Liver (tissue), 9 donors: ENCODE results near the gene ARHGEF4. TPM values are rescaled to one million over a fixed set of nuclear protein-coding genes. Genes with fewer than 3 reads are reported as not detected.

Source experiments
- DNase-seq: peaks from one replicate; pipeline ENCODE4 v3.0.0-alpha.2; 2017; ENCODE audit warnings: low spot score
- H3K27ac ChIP-seq, 2 donors: one replicate each; pipeline ENCODE4 v1.7.0; 2013; ENCODE audit warnings: inconsistent platforms in 2 of 2, low read length in 2 of 2, control low read depth in 1 of 2, low read depth in 1 of 2, mild to moderate bottlenecking in 1 of 2
- H3K27me3 ChIP-seq, 4 donors: one replicate each; pipeline versions ENCODE4 v1.6.1 to v1.7.0; 2013; ENCODE audit warnings: low read length in 3 of 4, inconsistent platforms in 1 of 4, mild to moderate bottlenecking in 1 of 4, moderate library complexity in 1 of 4; ENCODE audit not compliant: control insufficient read depth in 4 of 4, insufficient read depth in 4 of 4
- H3K36me3 ChIP-seq, 4 donors: one replicate each; pipeline versions ENCODE4 v1.6.1 to v1.7.0; 2013; ENCODE audit warnings: low read length in 3 of 4, mild to moderate bottlenecking in 3 of 4, low read depth in 1 of 4, moderate library complexity in 1 of 4; ENCODE audit not compliant: control insufficient read depth in 4 of 4, insufficient read depth in 3 of 4
- H3K4me1 ChIP-seq, 4 donors: one replicate each; pipeline versions ENCODE4 v1.6.1 to v1.7.0; 2013; ENCODE audit warnings: low read length in 3 of 4, mild to moderate bottlenecking in 3 of 4, moderate library complexity in 1 of 4; ENCODE audit not compliant: control insufficient read depth in 4 of 4, insufficient read depth in 4 of 4
- H3K4me3 ChIP-seq, 3 donors: one replicate each; pipeline versions ENCODE4 v1.6.1 to v1.7.0; 2013; ENCODE audit warnings: low read length in 3 of 3, control low read depth in 1 of 3, low read depth in 1 of 3, mild to moderate bottlenecking in 1 of 3
- H3K9ac ChIP-seq, 2 donors: one replicate each; pipeline ENCODE4 v1.7.0; 2013; ENCODE audit warnings: low read length in 2 of 2, mild to moderate bottlenecking in 2 of 2, moderate library complexity in 2 of 2, control low read depth in 1 of 2, low read depth in 1 of 2
- H3K9me3 ChIP-seq, 4 donors: one replicate each; pipeline versions ENCODE4 v1.6.1 to v1.7.0; 2013; ENCODE audit warnings: low read length in 3 of 4; ENCODE audit not compliant: control insufficient read depth in 4 of 4
- ATF3 ChIP-seq: IDR thresholded peaks from 2 replicates; pipeline ENCODE4 v1.6.1; 2016; ENCODE audit warnings: antibody characterized with exemption
- CTCF ChIP-seq: fragments of 150-350 bp; IDR thresholded peaks from 2 replicates; pipeline ENCODE4 v1.5.1; 2017; ENCODE audit warnings: improper control_type of control experiment, low read depth, low read length; ENCODE audit not compliant: missing input control
- EGR1 ChIP-seq, 2 donors: IDR thresholded peaks; 2 replicates each; pipeline ENCODE4 v1.6.1; 2016 to 2018; ENCODE audit warnings: antibody characterized with exemption in 2 of 2, low read depth in 2 of 2
- FOXA1 ChIP-seq: IDR thresholded peaks from 2 replicates; pipeline ENCODE4 v1.6.1; 2016; ENCODE audit warnings: antibody characterized with exemption
- FOXA2 ChIP-seq: IDR thresholded peaks from 2 replicates; pipeline ENCODE4 v1.6.1; 2016; ENCODE audit warnings: antibody characterized with exemption
- GABPA ChIP-seq, 2 donors: IDR thresholded peaks in 1 of 2; conservative IDR thresholded peaks in 1 of 2; 2 replicates each; pipeline ENCODE4 v1.6.1; 2016; ENCODE audit warnings: antibody characterized with exemption in 2 of 2, mild to moderate bottlenecking in 1 of 2, moderate library complexity in 1 of 2
- HNF4A ChIP-seq, 2 donors: conservative IDR thresholded peaks; 2 replicates each; pipeline ENCODE4 v1.6.1; 2016; ENCODE audit warnings: antibody characterized with exemption in 2 of 2, mild to moderate bottlenecking in 2 of 2
- HNF4G ChIP-seq: IDR thresholded peaks from 2 replicates; pipeline ENCODE4 v1.6.1; 2016; ENCODE audit warnings: antibody characterized with exemption
- JUND ChIP-seq, 2 donors: IDR thresholded peaks; 2 replicates each; pipeline ENCODE4 v1.6.1; 2016; ENCODE audit warnings: antibody characterized with exemption in 2 of 2
- MAX ChIP-seq: IDR thresholded peaks from 2 replicates; pipeline ENCODE4 v1.6.1; 2016; ENCODE audit warnings: antibody characterized with exemption
- NR2F2 ChIP-seq: IDR thresholded peaks from 2 replicates; pipeline ENCODE4 v1.6.1; 2016; ENCODE audit warnings: antibody characterized with exemption
- RAD21 ChIP-seq, 2 donors: IDR thresholded peaks; 2 replicates each; pipeline ENCODE4 v1.6.1; 2016; ENCODE audit warnings: antibody characterized with exemption in 2 of 2, mild to moderate bottlenecking in 2 of 2
- REST ChIP-seq: IDR thresholded peaks from 2 replicates; pipeline ENCODE4 v1.6.1; 2016; ENCODE audit warnings: antibody characterized with exemption, mild to moderate bottlenecking
- RXRA ChIP-seq, 2 donors: IDR thresholded peaks; 2 replicates each; pipeline ENCODE4 v1.6.1; 2017 to 2018; ENCODE audit warnings: antibody characterized with exemption in 2 of 2, mild to moderate bottlenecking in 1 of 2
- SP1 ChIP-seq: IDR thresholded peaks from 2 replicates; pipeline ENCODE4 v1.6.1; 2018; ENCODE audit warnings: antibody characterized with exemption, mild to moderate bottlenecking
- TAF1 ChIP-seq: conservative IDR thresholded peaks from 2 replicates; pipeline ENCODE4 v1.6.1; 2016; ENCODE audit warnings: antibody characterized with exemption, mild to moderate bottlenecking
- YY1 ChIP-seq: IDR thresholded peaks from 2 replicates; pipeline ENCODE4 v1.6.1; 2016; ENCODE audit warnings: antibody characterized with exemption, mild to moderate bottlenecking
- ZBTB33 ChIP-seq: IDR thresholded peaks from 2 replicates; pipeline ENCODE4 v1.6.1; 2016; ENCODE audit warnings: antibody characterized with exemption
- WGBS: extraction: QIAGEN DNeasy Blood & Tissue Kit; methylation state at CpG from one replicate; pipeline ENCODE4 v1.1.7; 2013; 5-methylcytosine and 5-hydroxymethylcytosine counted together
- polyA plus RNA-seq, 2 donors: library from polyadenylated mRNA; stranded (reverse) in 1 of 2; unstranded in 1 of 2; fragments of 200-250 nt in 1 of 2; fragments of >200 nt in 1 of 2; fragmentation: Nextera tagmentation in 1 of 2; extraction: Ambion mirVana in 1 of 2; gene quantifications; one replicate each; pipeline versions ENCODE4 v1.2.1 to v1.2.3, GENCODE V29; 2013 to 2015
- total RNA-seq, 2 donors: library from RNA; depleted of rRNA; stranded (reverse); fragments of >200 nt; gene quantifications; one replicate each; pipeline ENCODE4 v1.2.3, GENCODE V29; 2014
- donor health status: healthy.
- donor health status: healthy.
- donor health status: healthy.
- donor health status: healthy.
- donor health status: healthy.

Gene ARHGEF4
- total and polyA plus RNA-seq, 4 donors, result 0.08 TPM; not detected in 2

GRCh38 chr2:131058920-131059319 is 222.2 kb downstream of the ARHGEF4 start:
- WGBS, result 97% methylated on average over 4 of the region's 4 CpGs
- H3K4me1 ChIP-seq, result peaks cover 0 to under 1% (median 0%) of the 10 kb centered on the region in 4 donors
- DNase-seq, result no peak
- no peaks in the 10 kb centered on the region for H3K9me3 ChIP-seq
- no peak overlapping the region for H3K27ac ChIP-seq
- peaks cover 0 to 36% (median 30%) of the 10 kb centered on the region in 4 donors for H3K36me3 ChIP-seq
- no peak overlapping the region for H3K9ac ChIP-seq
- H3K4me3 ChIP-seq, result no peak overlapping the region
- TF ChIP-seq FOXA2 (no peak), EGR1 (IDR thresholded peaks at IDR 0.05; ENCODE audit: low read depth in 2 of 2) (no peak), GABPA (IDR thresholded peaks at IDR 0.05 in 1 of 2, conservative IDR thresholded peaks at IDR 0.05 in 1 of 2) (no peak), JUND (IDR thresholded peaks at IDR 0.05) (no peak), RXRA (IDR thresholded peaks at IDR 0.05) (no peak), ZBTB33 (no peak), REST (no peak), HNF4G (no peak), TAF1 (no peak), YY1 (no peak), FOXA1 (no peak), SP1 (no peak), NR2F2 (no peak), ATF3 (no peak), HNF4A (conservative IDR thresholded peaks at IDR 0.05) (no peak), CTCF (no peak), RAD21 (IDR thresholded peaks at IDR 0.05) (no peak), MAX (no peak)
- no peaks in the 10 kb centered on the region for H3K27me3 ChIP-seq
